IMR-90 (cell line): ENCODE data around the gene C13orf46.

Source experiments
- BHLHE40 ChIP-seq: fragments of 150-350 bp; IDR thresholded peaks from 2 replicates; pipeline ENCODE4 v1.6.1; 2016; ENCODE audit warnings: mild to moderate bottlenecking, low read depth, low read length
- CHD1 ChIP-seq: IDR thresholded peaks from 2 replicates; pipeline ENCODE4 v1.6.1; 2012; ENCODE audit warnings: low read depth, low read length, improper control_type of control experiment
- FOS ChIP-seq: fragments of 150-350 bp; IDR thresholded peaks from 2 replicates; pipeline ENCODE4 v1.6.1; 2016; ENCODE audit warnings: low read depth, low read length
- MAFK ChIP-seq: IDR thresholded peaks from 2 replicates; pipeline ENCODE4 v1.6.1; 2012; ENCODE audit warnings: low read depth, low read length, improper control_type of control experiment
- MAZ ChIP-seq: IDR thresholded peaks from 2 replicates; pipeline ENCODE4 v1.6.1; 2012; ENCODE audit warnings: low read depth, mild to moderate bottlenecking, low read length, improper control_type of control experiment, moderate library complexity, borderline replicate concordance
- POLR2A ChIP-seq: IDR thresholded peaks from 2 replicates; pipeline ENCODE4 v1.6.1; 2012; ENCODE audit warnings: mild to moderate bottlenecking, low read depth, low read length
- RAD21 ChIP-seq: IDR thresholded peaks from 2 replicates; pipeline ENCODE4 v1.6.1; 2012; ENCODE audit warnings: low read length, improper control_type of control experiment
- SMC3 ChIP-seq: fragments of 150-350 bp; IDR thresholded peaks from 2 replicates; pipeline ENCODE4 v1.6.1; 2016; ENCODE audit warnings: low read depth, mild to moderate bottlenecking, antibody characterized with exemption, low read length, moderate library complexity
- TF ChIP-seq, protein P1 (sequence below): conservative IDR thresholded peaks from 2 replicates; pipeline ENCODE4 v1.5.1; 2012; ENCODE audit warnings: mild to moderate bottlenecking, low read depth, low read length, improper control_type of control experiment
- TF ChIP-seq, protein P2 (sequence below): fragments of 150-350 bp; IDR thresholded peaks from 2 replicates; pipeline ENCODE4 v1.6.1; 2016; ENCODE audit warnings: low read depth, mild to moderate bottlenecking, low read length, moderate library complexity, borderline replicate concordance
- TF ChIP-seq, protein P3 (sequence below): fragments of 150-350 bp; IDR thresholded peaks from 2 replicates; pipeline ENCODE4 v1.6.1; 2017; ENCODE audit warnings: mild to moderate bottlenecking, antibody characterized with exemption, low read length, low read depth

DNA sequence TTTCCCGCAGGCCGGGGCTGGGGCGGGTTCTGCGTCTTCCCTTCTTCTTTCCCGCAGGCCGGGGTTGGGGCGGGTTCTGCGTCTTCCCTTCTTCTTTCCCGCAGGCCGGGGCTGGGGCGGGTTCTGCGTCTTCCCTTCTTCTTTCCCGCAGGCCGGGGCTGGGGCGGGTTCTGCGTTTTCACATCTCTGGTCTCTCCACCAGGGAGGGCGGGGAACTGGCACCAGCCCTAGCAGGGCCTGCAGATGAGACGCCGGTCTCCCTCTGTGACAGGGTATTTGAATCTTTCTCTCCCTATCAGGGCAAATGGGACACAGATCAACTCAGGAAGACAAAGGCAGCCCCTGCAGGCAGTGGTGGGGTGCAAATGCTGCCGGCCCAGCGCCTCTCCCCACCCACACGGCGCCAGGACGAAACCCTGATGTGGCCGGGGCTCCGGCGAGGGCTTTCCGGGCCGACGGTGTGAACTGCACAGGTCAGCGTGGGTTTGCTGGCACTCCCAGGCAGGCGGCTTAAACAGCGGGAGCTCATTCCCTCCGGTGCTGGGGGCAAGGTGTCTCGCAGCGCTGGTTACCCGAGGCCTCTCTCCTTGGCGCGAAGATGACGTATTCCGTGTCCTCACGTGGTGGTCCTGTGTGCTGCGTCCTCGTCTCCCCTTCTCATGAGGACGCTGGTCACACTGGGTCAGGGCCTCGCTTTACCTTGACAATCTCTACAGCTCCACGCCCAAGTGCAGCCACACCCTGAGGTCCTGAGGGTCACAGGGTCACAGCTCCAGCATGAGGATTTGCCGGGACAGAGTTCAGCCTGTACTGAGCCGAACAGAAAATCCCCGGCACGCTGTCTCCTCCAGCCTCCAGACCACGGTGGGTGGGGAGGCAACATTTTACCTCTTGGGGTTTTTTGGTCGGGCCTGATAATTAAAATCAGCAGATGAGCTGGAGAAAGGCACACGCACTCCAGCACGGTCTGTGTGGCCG lies 717 bp upstream of the C13orf46 start:
- no peak for TF ChIP-seq POLR2A
- TF ChIP-seq, protein P1, sequence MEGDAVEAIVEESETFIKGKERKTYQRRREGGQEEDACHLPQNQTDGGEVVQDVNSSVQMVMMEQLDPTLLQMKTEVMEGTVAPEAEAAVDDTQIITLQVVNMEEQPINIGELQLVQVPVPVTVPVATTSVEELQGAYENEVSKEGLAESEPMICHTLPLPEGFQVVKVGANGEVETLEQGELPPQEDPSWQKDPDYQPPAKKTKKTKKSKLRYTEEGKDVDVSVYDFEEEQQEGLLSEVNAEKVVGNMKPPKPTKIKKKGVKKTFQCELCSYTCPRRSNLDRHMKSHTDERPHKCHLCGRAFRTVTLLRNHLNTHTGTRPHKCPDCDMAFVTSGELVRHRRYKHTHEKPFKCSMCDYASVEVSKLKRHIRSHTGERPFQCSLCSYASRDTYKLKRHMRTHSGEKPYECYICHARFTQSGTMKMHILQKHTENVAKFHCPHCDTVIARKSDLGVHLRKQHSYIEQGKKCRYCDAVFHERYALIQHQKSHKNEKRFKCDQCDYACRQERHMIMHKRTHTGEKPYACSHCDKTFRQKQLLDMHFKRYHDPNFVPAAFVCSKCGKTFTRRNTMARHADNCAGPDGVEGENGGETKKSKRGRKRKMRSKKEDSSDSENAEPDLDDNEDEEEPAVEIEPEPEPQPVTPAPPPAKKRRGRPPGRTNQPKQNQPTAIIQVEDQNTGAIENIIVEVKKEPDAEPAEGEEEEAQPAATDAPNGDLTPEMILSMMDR = no peak
- no peak for TF ChIP-seq BHLHE40
- no peak for TF ChIP-seq SMC3
- TF ChIP-seq RAD21 = no peak
- no peak for TF ChIP-seq MAFK
- TF ChIP-seq, protein P2, sequence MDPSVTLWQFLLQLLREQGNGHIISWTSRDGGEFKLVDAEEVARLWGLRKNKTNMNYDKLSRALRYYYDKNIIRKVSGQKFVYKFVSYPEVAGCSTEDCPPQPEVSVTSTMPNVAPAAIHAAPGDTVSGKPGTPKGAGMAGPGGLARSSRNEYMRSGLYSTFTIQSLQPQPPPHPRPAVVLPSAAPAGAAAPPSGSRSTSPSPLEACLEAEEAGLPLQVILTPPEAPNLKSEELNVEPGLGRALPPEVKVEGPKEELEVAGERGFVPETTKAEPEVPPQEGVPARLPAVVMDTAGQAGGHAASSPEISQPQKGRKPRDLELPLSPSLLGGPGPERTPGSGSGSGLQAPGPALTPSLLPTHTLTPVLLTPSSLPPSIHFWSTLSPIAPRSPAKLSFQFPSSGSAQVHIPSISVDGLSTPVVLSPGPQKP = no peak
- TF ChIP-seq MAZ = no peak
- no peak for TF ChIP-seq FOS
- TF ChIP-seq, protein P3, sequence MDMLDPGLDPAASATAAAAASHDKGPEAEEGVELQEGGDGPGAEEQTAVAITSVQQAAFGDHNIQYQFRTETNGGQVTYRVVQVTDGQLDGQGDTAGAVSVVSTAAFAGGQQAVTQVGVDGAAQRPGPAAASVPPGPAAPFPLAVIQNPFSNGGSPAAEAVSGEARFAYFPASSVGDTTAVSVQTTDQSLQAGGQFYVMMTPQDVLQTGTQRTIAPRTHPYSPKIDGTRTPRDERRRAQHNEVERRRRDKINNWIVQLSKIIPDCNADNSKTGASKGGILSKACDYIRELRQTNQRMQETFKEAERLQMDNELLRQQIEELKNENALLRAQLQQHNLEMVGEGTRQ = no peak
- TF ChIP-seq CHD1 = no peak
